Measurements from ENCODE around the gene TMEFF1. TPM values are rescaled to one million over a fixed set of nuclear protein-coding genes. Genes with fewer than 3 reads are reported as not detected.

The TMEFF1 gene
- total and polyA plus RNA-seq, 10 of the 15 experiments (the other 5 are each of a cell fraction or from before 2014, with no cell fraction given) = 0.03 to 0.55 (median 0.11) TPM; not detected in 3

GRCh38 chr9:100432736-100433135 is 40.2 kb upstream of the TMEFF1 start:
- in situ Hi-C loops (cut with MboI) (loop anchor here (10.0 kb wide), 1 partner anchor 1268 kb away; no protein-coding TSS in a partner anchor), intact Hi-C loops (cut with micrococcal nuclease; ENCODE audit: unreplicated experiment) (loop anchor here (10.0 kb wide), 2 partner anchors 162 to 1248 kb away; no protein-coding TSS in a partner anchor)
- no peak overlapping the region for H3K9ac ChIP-seq (ENCODE audit: control insufficient read depth, insufficient read depth, low read length)
- no peaks in the 10 kb centered on the region for H4K20me1 ChIP-seq (ENCODE audit: control insufficient read depth, insufficient read depth)
- ChIA-PET RAD21 (ENCODE audit: unreplicated experiment) (no interaction called here), CTCF (no interaction called here), SMC1A (ENCODE audit: uncharacterized antibody, unreplicated experiment) (no interaction called here), POLR2A (interaction anchor here (1.2 kb wide), 1 partner anchor 21 kb away, joined by 3 read pairs; no protein-coding TSS in a partner anchor)
- peaks cover 9% of the 10 kb centered on the region for H3K4me1 ChIP-seq (ENCODE audit: control insufficient read depth, insufficient read depth, low read length)
- no peak for ATAC-seq
- WGBS (ENCODE audit: insufficient coverage, insufficient replicate concordance, low lambda C conversion rate, missing lambda C conversion rate) = 98% methylated on average over 3 of the region's 3 CpGs
- H3K79me2 ChIP-seq (ENCODE audit: control insufficient read depth, insufficient read depth, low read length) = peaks cover 3% of the 10 kb centered on the region
- H2AFZ ChIP-seq (ENCODE audit: control insufficient read depth, low read depth, low read length) = no peak overlapping the region
- no peak overlapping the region for H3K27ac ChIP-seq (ENCODE audit: control insufficient read depth, insufficient read depth)
- no TSS peak for BruUV-seq (replicated peaks)
- no peak for DNase-seq (ENCODE audit: low read depth, low spot score)
- FAIRE-seq = no peak
- no peak for TF ChIP-seq SPI1 (IDR thresholded peaks at IDR 0.05; ENCODE audit: borderline replicate concordance, insufficient read depth, low read depth, low read length)
- no peak overlapping the region for H3K4me3 ChIP-seq
- H3K27me3 ChIP-seq (replicated peaks in 1 of 2; ENCODE audit: control insufficient read depth in 2 of 2, insufficient read depth in 2 of 2, low read length in 1 of 2) = no peaks in the 10 kb centered on the region
- H3K4me2 ChIP-seq (ENCODE audit: control insufficient read depth, insufficient read depth) = no peak overlapping the region
- H3K9me3 ChIP-seq (replicated peaks; ENCODE audit: control insufficient read depth, insufficient read depth, low read length) = no peaks in the 10 kb centered on the region
- H3K36me3 ChIP-seq (ENCODE audit: control insufficient read depth in 2 of 2, insufficient read depth in 2 of 2, low read length in 1 of 2) = no peaks in the 10 kb centered on the region

GRCh38 chr9:100436571-100436970 is 36.4 kb upstream of the TMEFF1 start:
- Histone ChIP-seq H3K4me2 (ENCODE audit: control insufficient read depth, insufficient read depth) (no peak overlapping the region), H3K36me3 (ENCODE audit: control insufficient read depth in 2 of 2, insufficient read depth in 2 of 2, low read length in 1 of 2) (no peaks in the 10 kb centered on the region), H3K27me3 (replicated peaks in 1 of 2; ENCODE audit: control insufficient read depth in 2 of 2, insufficient read depth in 2 of 2, low read length in 1 of 2) (no peaks in the 10 kb centered on the region), H4K20me1 (ENCODE audit: control insufficient read depth, insufficient read depth) (no peaks in the 10 kb centered on the region), H3K4me3 (no peak overlapping the region), H3K9me3 (replicated peaks; ENCODE audit: control insufficient read depth, insufficient read depth, low read length) (no peaks in the 10 kb centered on the region), H3K79me2 (ENCODE audit: control insufficient read depth, insufficient read depth, low read length) (no peaks in the 10 kb centered on the region), H3K27ac (ENCODE audit: control insufficient read depth, insufficient read depth) (no peak overlapping the region), H3K4me1 (ENCODE audit: control insufficient read depth, insufficient read depth, low read length) (no peaks in the 10 kb centered on the region), H2AFZ (ENCODE audit: control insufficient read depth, low read depth, low read length) (no peak overlapping the region), H3K9ac (ENCODE audit: control insufficient read depth, insufficient read depth, low read length) (no peak overlapping the region)
- intact Hi-C loops (cut with micrococcal nuclease; ENCODE audit: unreplicated experiment) (loop anchor here (5.0 to 10.0 kb wide), 4 partner anchors 89 to 1252 kb away; no protein-coding TSS in a partner anchor), in situ Hi-C loops (cut with MboI) (loop anchor here (10.0 kb wide), 1 partner anchor 1272 kb away; no protein-coding TSS in a partner anchor)
- no peak for DNase-seq (ENCODE audit: low read depth, low spot score)
- no peak for FAIRE-seq
- ChIA-PET POLR2A (interaction anchor here (2.2 kb wide), 1 partner anchor 9 kb away, joined by 4 read pairs; no protein-coding TSS in a partner anchor), SMC1A (ENCODE audit: uncharacterized antibody, unreplicated experiment) (interaction anchor here (0.7 to 2.3 kb wide), 4 partner anchors 10 to 86 kb away, joined by 3 to 10 read pairs (median 3); partner anchors contain the start of gene MSANTD3), CTCF (interaction anchor here (0.6 to 3.5 kb wide), 9 partner anchors 10 to 112 kb away, joined by 3 to 25 read pairs (median 6); partner anchors contain the start of gene MSANTD3), RAD21 (ENCODE audit: unreplicated experiment) (interaction anchor here (1.0 to 1.9 kb wide), 3 partner anchors 112 to 121 kb away, joined by 3 to 5 read pairs (median 4); no protein-coding TSS in a partner anchor)
- BruUV-seq (replicated peaks) = no TSS peak
- 97% methylated on average over 7 of the region's 7 CpGs for WGBS (ENCODE audit: insufficient coverage, insufficient replicate concordance, low lambda C conversion rate, missing lambda C conversion rate)
- no peak for ATAC-seq
- TF ChIP-seq JUND (IDR thresholded peaks at IDR 0.05; ENCODE audit: low read depth, low read length) (no peak), ATF7 (IDR thresholded peaks at IDR 0.05; ENCODE audit: low read depth) (no peak), YBX1 (IDR thresholded peaks at IDR 0.05) (no peak), TCF7 (IDR thresholded peaks at IDR 0.05; ENCODE audit: borderline replicate concordance) (no peak), ZNF274 (IDR thresholded peaks at IDR 0.05; ENCODE audit: insufficient read depth, insufficient read length) (no peak), KLF5 (IDR thresholded peaks at IDR 0.05; ENCODE audit: partially characterized antibody) (no peak), TAF1 (IDR thresholded peaks at IDR 0.05; ENCODE audit: borderline replicate concordance, low read depth, low read length) (no peak), SMARCA5 (IDR thresholded peaks at IDR 0.05) (no peak), REST (IDR thresholded peaks at IDR 0.05; ENCODE audit: low read depth, low read length) (no peak)

All from GM12878 (cell line).